Measurements from ENCODE around the gene TMX3. TPM values are rescaled to one million over a fixed set of nuclear protein-coding genes. Genes with fewer than 3 reads are reported as not detected.

Gene TMX3
- total and polyA plus RNA-seq, 12 donors, result 17.8 to 46.6 (median 30.1) TPM

DNA sequence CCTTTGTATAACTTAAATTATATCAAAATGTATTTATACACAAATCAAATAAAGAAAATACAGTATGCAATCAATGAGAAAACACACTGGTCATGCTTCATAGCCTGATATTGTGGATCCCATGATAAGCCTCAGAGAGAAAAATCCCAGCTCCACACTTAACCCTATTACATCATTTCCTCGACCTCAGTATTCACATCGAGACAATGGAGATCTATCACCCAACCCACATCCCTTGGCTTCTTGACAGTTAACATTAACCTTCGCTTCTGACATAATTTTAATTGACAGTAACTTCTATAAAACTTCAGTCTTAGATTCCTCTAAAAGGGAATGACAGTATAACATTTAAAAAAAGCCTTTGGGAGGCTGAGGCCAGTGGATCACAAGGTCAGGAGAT lies 11.6 kb downstream of the TMX3 start:
- Histone ChIP-seq H3K9me3 (replicated peaks in 1 of 3) (no peaks in the 10 kb centered on the region), H3K36me3 (replicated peaks in 1 of 2) (peaks cover 0 to 6% of the 10 kb centered on the region in 2 donors), H3K4me1 (replicated peaks in 1 of 2) (no peaks in the 10 kb centered on the region), H3K27ac (no peak overlapping the region), H3K27me3 (no peaks in the 10 kb centered on the region), H3K4me3 (no peak overlapping the region)
- no peak for TF ChIP-seq POLR2A (IDR thresholded peaks at IDR 0.05)
- TF ChIP-seq, protein P1, sequence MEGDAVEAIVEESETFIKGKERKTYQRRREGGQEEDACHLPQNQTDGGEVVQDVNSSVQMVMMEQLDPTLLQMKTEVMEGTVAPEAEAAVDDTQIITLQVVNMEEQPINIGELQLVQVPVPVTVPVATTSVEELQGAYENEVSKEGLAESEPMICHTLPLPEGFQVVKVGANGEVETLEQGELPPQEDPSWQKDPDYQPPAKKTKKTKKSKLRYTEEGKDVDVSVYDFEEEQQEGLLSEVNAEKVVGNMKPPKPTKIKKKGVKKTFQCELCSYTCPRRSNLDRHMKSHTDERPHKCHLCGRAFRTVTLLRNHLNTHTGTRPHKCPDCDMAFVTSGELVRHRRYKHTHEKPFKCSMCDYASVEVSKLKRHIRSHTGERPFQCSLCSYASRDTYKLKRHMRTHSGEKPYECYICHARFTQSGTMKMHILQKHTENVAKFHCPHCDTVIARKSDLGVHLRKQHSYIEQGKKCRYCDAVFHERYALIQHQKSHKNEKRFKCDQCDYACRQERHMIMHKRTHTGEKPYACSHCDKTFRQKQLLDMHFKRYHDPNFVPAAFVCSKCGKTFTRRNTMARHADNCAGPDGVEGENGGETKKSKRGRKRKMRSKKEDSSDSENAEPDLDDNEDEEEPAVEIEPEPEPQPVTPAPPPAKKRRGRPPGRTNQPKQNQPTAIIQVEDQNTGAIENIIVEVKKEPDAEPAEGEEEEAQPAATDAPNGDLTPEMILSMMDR (IDR thresholded peaks at IDR 0.05), result no peak
- no peak for DNase-seq
- intact Hi-C loops (cut with DNase I), result no loop called here
- 69 to 82% (median 76%) methylated on average over 3 of the region's 3 CpGs for WGBS, 4 donors

DNA sequence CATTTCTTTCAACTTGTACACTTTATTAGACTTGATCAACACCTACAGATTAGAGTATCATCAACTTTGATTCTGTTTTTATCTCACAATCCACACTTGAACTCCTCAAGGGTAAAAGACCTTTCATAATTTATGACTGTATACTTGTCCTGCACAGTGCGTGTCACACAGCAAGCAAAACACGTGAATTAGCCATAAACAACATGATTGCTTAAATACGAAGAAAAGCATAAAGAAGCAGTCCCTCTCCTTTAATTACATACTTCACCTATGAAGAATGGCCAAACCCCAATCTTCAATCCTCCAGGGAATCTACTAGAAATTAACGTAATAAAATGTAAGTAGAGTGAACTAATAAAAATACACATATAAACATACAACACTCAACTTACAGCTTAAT lies 13.6 kb downstream of the TMX3 start:
- H3K4me1 ChIP-seq (replicated peaks in 1 of 2), result no peaks in the 10 kb centered on the region
- H3K9me3 ChIP-seq (replicated peaks in 1 of 3), result no peaks in the 10 kb centered on the region
- H3K36me3 ChIP-seq (replicated peaks in 1 of 2), result peaks cover 0 to 16% of the 10 kb centered on the region in 2 donors
- TF ChIP-seq, protein P1 (IDR thresholded peaks at IDR 0.05), result no peak
- TF ChIP-seq POLR2A (IDR thresholded peaks at IDR 0.05), result no peak
- intact Hi-C loops (cut with DNase I), result no loop called here
- no peaks in the 10 kb centered on the region for H3K27me3 ChIP-seq
- 87 to 93% (median 92%) methylated on average over 4 of the region's 4 CpGs for WGBS, 4 donors
- H3K4me3 ChIP-seq, result no peak overlapping the region
- H3K27ac ChIP-seq, result no peak overlapping the region
- no peak for DNase-seq

DNA sequence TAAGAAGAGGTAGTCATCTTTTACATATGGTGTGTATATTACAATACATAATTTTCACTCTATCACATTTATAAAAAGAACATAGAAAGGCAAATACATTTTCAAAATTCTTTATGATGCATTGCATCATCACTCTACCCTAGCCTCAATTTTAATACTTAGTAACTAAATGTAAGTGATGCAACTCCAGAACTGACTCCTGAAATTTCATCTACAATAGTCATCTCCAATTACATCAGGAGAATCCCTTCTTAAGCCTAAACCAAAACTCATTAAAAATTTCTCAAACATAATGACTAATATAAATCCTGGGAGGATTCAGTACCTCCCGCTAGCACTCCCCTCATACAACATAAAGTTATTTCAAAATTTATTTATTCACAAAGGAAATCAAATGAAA lies 15.9 kb downstream of the TMX3 start:
- no peaks in the 10 kb centered on the region for H3K27me3 ChIP-seq
- TF ChIP-seq, protein P1 (IDR thresholded peaks at IDR 0.05), result no peak
- TF ChIP-seq POLR2A (IDR thresholded peaks at IDR 0.05), result no peak
- no peaks in the 10 kb centered on the region for H3K4me1 ChIP-seq (replicated peaks in 1 of 2)
- WGBS, 4 donors, result 96 to 100% (median 98%) methylated on average over 1 of the region's 1 CpG
- peaks cover 0 to 26% of the 10 kb centered on the region in 2 donors for H3K36me3 ChIP-seq (replicated peaks in 1 of 2)
- DNase-seq, result no peak
- H3K4me3 ChIP-seq, result no peak overlapping the region
- intact Hi-C loops (cut with DNase I), result no loop called here
- no peaks in the 10 kb centered on the region for H3K9me3 ChIP-seq (replicated peaks in 1 of 3)
- no peak overlapping the region for H3K27ac ChIP-seq

DNA sequence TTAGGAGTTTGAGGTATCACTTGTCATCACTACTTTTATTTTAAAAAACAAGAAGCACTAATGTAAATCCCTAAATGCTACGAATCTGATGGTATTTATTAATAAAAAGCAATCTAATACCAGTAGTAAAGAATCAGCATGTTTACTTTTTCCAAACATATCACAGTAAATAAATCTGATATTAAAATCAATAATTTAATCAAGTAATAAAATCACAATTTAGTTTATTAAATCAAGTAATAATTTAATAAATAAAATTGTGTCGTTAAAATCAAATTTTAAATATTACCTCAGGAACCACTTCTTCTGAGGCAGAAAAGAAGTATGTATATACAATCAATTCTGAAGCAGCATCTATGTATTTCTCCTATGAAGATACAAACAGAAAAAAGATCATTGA lies 18.0 kb downstream of the TMX3 start:
- no peaks in the 10 kb centered on the region for H3K4me1 ChIP-seq (replicated peaks in 1 of 2)
- TF ChIP-seq, protein P1 (IDR thresholded peaks at IDR 0.05), result no peak
- no peak for TF ChIP-seq POLR2A (IDR thresholded peaks at IDR 0.05)
- H3K27me3 ChIP-seq, result no peaks in the 10 kb centered on the region
- H3K36me3 ChIP-seq (replicated peaks in 1 of 2), result peaks cover 0 to 27% of the 10 kb centered on the region in 2 donors
- 85 to 97% (median 95%) methylated on average over 2 of the region's 2 CpGs for WGBS, 4 donors
- no peaks in the 10 kb centered on the region for H3K9me3 ChIP-seq (replicated peaks in 1 of 3)
- intact Hi-C loops (cut with DNase I), result no loop called here
- no peak overlapping the region for H3K4me3 ChIP-seq
- no peak overlapping the region for H3K27ac ChIP-seq
- DNase-seq, result no peak
